ENCODE measurements around the gene CACNA2D1.
"Not testable (repeated sequence)": the region's sequence is repeated elsewhere in the genome, so short reads cannot be mapped to it uniquely, and the experiment has no call there.

Gene CACNA2D1

GRCh38 chr7:82393076-82393839, 50.3 kb downstream of the CACNA2D1 start:
- DNase-seq: no peak

- no peak for DNase-seq
Measured at GRCh38 chr7:82390936-82391335, 52.6 kb downstream of the CACNA2D1 start.

GRCh38 chr7:82389876-82390275, 53.7 kb downstream of the CACNA2D1 start:
- no peak for DNase-seq

- DNase-seq: no peak
Measured at GRCh38 chr7:82388138-82388537, 55.4 kb downstream of the CACNA2D1 start.

GRCh38 chr7:82386571-82386970, 57.0 kb downstream of the CACNA2D1 start:
- not testable (repeated sequence) for DNase-seq

GRCh38 chr7:82384779-82385178, 58.8 kb downstream of the CACNA2D1 start:
- DNase-seq: no peak

GRCh38 chr7:82384051-82384464, 59.5 kb downstream of the CACNA2D1 start:
- DNase-seq: no peak

GRCh38 chr7:82382276-82382675, 61.3 kb downstream of the CACNA2D1 start:
- no peak for DNase-seq

GRCh38 chr7:82376739-82377138, 66.8 kb downstream of the CACNA2D1 start:
- DNase-seq: no peak

- no peak for DNase-seq
Measured at GRCh38 chr7:82375713-82376112, 67.9 kb downstream of the CACNA2D1 start.

GRCh38 chr7:82375129-82375528, 68.4 kb downstream of the CACNA2D1 start:
- no peak for DNase-seq

GRCh38 chr7:82373926-82374635, 69.5 kb downstream of the CACNA2D1 start:
- no peak for DNase-seq

GRCh38 chr7:82364671-82365070, 78.9 kb downstream of the CACNA2D1 start:
- DNase-seq: no peak

GRCh38 chr7:82364048-82364447, 79.5 kb downstream of the CACNA2D1 start:
- DNase-seq: no peak

GRCh38 chr7:82362129-82362706, 81.4 kb downstream of the CACNA2D1 start:
- no peak for DNase-seq

- DNase-seq: no peak
Measured at GRCh38 chr7:82360591-82361368, 82.8 kb downstream of the CACNA2D1 start.

GRCh38 chr7:82359426-82359825, 84.2 kb downstream of the CACNA2D1 start:
- DNase-seq: no peak

- no peak for DNase-seq
Measured at GRCh38 chr7:82358923-82359322, 84.7 kb downstream of the CACNA2D1 start.

- DNase-seq: no peak
Measured at GRCh38 chr7:82358009-82358578, 85.5 kb downstream of the CACNA2D1 start.

GRCh38 chr7:82348251-82348650, 95.3 kb downstream of the CACNA2D1 start:
- DNase-seq: no peak

- DNase-seq: no peak
Measured at GRCh38 chr7:82347808-82348207, 95.8 kb downstream of the CACNA2D1 start.

GRCh38 chr7:82345886-82346285, 97.7 kb downstream of the CACNA2D1 start:
- no peak for DNase-seq
